Right ventricle myocardium superior (tissue), 1 donor: ENCODE measurements around the gene DPP6. TPM values are rescaled to one million over a fixed set of nuclear protein-coding genes. Genes with fewer than 3 reads are reported as not detected.

Source experiments
- ATAC-seq: fragments of 200-7000 bp; cut with Tn5 transposase; one replicate; pipeline ENCODE4 v1.9.1; 2020; ENCODE audit warnings: mild to moderate bottlenecking; ENCODE audit not compliant: poor library complexity
- DNase-seq: peaks from one replicate; pipeline ENCODE4 v3.0.0-alpha.2; 2020
- intact Hi-C: fragments of 100-400 bp; cut with DNase I; formaldehyde crosslinking; loops from one replicate; pipeline ENCODE4 v1.11.2; 2022
- total RNA-seq: library from RNA; stranded (reverse); fragmentation: NEBNext Ultra II Directional; extraction: Animal tissue kit (Norgen Biotek cat#: 25700); gene quantifications from one replicate; pipeline ENCODE4 v1.2.1, GENCODE V29; 2021
- donor health status: DM: no; HTN: yes; CAD: no; lungs with severe emphysema.

Gene DPP6
- total RNA-seq, 1 donor from 2014 or later: 0.19 TPM

DNA sequence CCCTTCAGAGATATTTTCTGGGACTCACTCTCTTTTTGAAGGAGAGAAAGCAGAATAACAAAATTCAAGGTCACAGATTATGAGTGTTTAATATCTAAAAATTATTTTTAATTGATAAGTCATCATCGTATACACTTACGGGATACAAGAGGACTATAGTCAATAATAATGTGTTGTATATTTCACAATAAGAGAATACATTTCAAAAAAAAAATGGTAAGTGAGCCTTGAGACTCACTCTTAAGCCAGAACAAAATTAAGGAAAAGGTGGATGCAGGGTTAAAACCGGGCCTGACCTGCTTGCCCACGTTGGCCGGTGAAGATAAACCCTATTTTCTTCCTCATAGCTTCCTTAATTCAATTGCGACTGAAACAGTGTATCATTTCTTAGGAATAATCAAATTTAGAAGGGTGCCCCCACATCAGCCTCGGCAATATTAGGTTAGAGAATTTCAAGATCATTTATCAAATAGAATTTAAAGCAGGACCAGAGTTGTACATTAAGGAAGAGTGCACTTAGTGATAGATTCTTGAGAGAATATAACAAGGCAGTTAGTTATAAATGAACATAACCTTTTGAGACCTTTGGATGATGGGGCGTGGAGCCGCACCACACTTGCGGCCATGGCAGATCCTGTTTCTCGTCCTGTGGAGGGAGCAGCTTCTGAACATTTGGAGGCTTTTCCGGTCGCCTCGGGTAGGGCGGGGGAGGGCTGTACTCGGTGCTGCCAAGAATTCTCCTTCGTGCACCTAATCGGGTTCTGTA, 628.9 kb downstream of the DPP6 start:
- ATAC-seq: no peak
- intact Hi-C loops: no loop called here
- DNase-seq: no peak

DNA sequence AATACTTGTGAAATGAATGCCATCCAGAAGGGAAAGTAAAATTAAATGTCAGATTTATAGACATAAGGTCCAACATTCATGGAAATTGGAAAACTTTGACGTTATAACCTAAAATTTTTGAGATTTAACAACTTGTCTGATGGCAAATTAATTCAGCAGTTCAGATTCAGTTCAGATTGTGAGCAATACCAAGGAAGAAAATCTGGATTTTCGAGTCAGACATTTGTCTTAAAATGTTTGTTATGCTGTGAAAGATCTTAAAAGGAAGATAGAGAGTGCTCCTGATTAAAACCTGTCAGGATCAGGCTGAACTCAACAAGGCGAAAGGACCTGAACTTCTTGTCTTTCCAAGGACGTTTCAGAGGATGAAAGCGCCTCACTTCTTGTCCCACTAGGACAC, 629.8 kb downstream of the DPP6 start:
- ATAC-seq: no peak
- no peak for DNase-seq
- intact Hi-C loops: no loop called here

- no peak for DNase-seq
- intact Hi-C loops: no loop called here
- ATAC-seq: no peak
These were observed 632.7 kb downstream of the DPP6 start for GRCh38 chr7:154684666-154685563.

DNA sequence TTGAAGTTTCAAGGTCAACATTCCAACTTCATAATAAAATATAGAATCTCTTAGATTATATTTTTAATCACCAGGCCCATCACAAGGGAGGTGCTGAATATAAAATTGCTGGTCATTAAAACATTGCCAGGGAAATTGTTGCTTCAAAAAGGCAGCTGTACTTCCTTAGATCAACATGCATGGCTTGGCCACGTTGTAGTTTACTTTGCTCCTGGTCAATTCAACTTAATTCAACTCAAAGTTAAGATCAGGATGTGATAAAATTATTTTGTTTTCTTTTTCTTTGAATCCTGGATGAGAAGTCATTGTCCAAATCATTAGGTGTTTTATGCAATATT, 633.3 kb downstream of the DPP6 start:
- no peak for ATAC-seq
- intact Hi-C loops: no loop called here

DNA sequence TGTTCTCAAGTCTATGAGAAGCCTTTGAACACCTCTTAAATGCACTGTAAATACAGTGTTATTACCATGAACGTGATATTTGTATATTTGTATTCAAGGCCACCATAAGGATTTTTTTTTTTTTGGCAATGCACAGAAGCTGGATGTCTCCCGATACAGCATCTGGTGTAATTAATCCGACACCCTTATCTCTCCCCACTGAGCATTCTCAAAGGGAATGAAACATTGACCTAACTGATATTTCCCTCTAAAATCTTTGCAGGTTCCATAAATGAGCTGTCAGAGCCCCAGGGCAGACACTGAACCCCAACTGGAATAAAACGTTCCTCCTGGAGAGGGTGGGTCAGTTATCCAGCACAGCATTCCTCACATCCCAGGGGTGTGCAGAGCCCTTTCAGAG, 634.1 kb downstream of the DPP6 start:
- DNase-seq: no peak
- no peak for ATAC-seq
- intact Hi-C loops: no loop called here

More for the DNA sequence above, 633.3 kb downstream of the DPP6 start:
- no peak for DNase-seq

DNA sequence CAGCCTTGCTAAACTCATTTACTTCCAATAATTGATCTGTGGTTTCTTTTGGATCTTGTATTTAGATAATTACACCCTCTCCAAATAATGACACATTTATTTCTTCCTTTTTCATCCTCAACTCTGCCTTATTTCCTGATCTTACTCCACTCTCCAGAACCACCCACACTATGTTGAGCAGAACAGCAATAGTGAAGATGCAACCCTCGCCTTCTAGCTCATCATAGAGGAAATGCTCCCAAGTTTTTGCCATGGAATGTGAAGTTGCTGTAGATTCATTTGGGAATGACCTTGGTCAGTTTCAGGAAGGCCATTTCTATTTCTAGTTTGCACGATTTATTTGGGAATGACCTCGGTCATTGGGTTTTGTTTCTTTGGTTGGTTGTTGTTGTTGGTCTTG, 636.8 kb downstream of the DPP6 start:
- no peak for ATAC-seq
- DNase-seq: no peak
- intact Hi-C loops: no loop called here

DNA sequence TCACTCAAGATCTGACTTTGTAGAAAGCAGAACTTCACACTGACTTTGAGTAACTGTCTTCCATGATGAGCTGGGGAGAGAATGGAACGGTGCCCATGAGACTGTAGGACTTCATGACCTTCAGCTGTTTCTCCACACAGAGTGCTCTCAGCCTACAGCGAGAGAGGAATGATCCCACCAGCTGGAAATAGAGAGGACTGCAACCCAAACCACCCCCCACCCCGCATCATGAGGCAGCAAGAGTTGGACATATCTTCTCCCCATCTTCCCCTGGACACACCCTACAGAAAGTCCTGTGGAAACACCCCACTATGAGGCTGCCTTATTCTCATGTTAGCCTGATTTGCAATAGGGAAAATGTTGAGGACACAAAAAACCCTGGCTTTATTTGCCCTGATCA, 638.2 kb downstream of the DPP6 start:
- ATAC-seq (no peak), DNase-seq (no peak)
- intact Hi-C loops: no loop called here

DNA sequence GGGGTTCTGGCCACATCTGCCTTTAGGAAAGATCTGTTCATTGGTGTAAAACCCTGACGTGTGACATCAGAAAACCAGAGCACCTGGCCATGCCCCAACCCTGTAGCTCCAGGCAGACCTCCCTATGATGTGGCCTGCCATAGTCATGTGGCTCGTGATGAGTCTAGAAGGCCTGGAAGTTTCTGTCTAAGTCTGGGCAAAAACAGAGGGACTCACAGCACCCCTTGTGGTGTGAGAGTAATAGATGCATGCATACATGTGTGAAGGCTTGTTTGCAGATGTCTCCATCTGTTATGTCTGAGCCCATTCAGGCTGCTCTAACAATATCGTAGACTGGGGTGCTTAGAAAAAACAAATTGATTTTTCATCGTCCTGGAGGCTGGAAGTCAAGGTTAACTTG, 641.5 kb downstream of the DPP6 start:
- no peak for ATAC-seq
- intact Hi-C loops: no loop called here

GRCh38 chr7:154695836-154696235, 643.6 kb downstream of the DPP6 start:
- intact Hi-C loops: no loop called here
- DNase-seq (no peak), ATAC-seq (no peak)

More for the DNA sequence above, 641.5 kb downstream of the DPP6 start:
- DNase-seq: no peak

DNA sequence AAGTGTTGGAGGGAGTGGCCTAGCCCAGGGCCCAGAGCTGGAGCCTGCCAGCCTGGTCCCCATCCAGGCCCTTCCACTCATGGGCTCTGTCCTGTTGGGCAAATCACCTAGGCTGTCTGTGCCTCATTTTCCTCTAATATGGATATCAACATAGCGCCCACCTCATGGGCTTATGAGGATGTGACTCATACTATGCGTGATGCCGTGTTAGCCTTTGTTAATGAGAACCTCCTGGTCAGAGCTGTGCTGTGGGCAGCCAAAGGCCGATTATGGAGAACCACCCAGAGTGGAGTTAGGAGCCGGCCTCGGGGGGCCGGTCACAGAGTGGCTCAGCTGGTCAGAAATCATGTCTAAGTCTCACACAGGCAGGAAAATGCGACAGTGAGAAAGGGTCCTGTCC, 644.4 kb downstream of the DPP6 start:
- intact Hi-C loops: no loop called here
- DNase-seq (no peak), ATAC-seq (no peak)

GRCh38 chr7:154698726-154699291, 646.6 kb downstream of the DPP6 start:
- no peak for DNase-seq
- intact Hi-C loops: no loop called here
- no peak for ATAC-seq

GRCh38 chr7:154699417-154699816, 647.2 kb downstream of the DPP6 start:
- no peak for DNase-seq
- no peak for ATAC-seq
- intact Hi-C loops: no loop called here

- DNase-seq: no peak
- intact Hi-C loops: no loop called here
- ATAC-seq: no peak
These were observed 657.8 kb downstream of the DPP6 start for GRCh38 chr7:154709840-154710520.

DNA sequence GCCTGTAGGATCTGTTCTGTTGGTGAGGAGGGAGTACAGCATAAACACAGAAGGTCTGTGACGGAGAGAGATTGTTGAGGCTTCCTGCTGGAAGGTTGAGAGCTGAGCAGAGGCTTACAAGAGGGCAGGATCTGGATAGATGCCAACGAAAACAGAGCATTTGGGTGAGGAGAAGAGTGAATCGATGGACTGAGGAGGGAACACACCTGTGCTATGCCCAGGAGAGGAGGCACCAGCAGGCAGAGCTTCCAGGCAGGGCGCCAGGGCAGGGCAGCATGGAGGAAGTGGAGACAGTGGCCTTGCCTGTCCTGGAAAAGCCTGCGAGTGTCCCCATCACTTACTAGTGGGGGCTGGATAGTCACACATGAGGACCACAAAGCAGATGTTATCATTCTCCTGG, 667.8 kb downstream of the DPP6 start:
- ATAC-seq (no peak), DNase-seq (no peak)
- intact Hi-C loops: no loop called here

DNA sequence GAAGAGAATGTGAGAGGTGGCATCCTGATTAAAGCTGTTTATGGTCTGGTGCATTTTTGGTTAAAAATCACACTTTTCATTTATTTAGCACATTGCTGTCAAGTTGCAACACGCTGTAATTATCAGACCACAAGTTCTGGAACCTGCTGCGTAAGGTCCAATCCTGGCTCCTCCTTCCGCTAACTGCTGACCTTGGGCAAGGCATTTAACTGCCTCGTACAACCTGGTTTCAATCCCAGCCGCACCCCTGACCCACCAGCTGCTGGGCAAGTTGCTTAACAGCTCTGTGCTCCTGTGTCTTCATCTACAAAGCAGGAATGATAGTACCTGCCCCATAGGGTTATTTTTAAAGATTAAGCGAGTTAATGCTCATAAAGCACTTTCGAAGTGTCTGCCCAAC, 668.9 kb downstream of the DPP6 start:
- ATAC-seq (no peak), DNase-seq (no peak)
- intact Hi-C loops: no loop called here

DNA sequence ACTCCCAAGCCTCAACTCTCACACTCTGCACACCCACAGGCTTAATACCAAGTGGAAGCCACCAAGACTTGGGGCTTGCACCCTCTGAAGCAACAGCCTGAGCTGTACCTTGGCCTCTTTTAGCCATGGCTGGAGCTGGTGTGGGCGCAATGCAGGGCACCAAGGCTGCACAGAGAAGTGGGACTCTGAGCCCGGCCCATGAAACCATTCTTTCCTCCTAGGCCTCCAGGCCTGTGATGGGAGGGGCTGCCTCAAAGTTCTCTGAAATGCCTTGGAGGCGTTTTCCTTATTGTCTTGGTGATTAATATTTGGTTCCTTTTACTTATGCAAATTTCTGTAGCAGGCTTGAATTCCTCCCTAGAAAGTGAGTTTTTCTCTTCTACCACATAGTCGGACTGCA, 674.2 kb downstream of the DPP6 start:
- ATAC-seq (no peak), DNase-seq (no peak)

DNA sequence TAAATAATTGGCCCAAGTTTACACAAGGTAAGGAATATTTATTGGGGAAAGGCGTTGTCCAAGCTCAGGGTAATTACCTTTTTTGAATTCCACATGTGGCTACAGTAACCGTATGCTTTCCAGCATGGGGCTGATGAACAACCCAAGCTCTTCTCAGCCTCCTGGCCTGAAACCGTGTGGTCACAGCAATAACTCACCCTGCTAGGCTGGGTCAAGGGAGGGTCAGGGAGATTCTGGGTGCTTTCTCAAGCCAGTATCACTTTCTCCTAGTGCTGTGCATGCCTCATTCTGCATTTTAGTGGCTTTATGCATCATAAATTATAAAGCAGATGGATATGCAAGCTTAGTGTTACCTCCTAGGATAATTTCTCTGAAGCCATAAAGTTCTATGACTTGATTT, 676.9 kb downstream of the DPP6 start:
- ATAC-seq (no peak), DNase-seq (no peak)
- intact Hi-C loops: no loop called here

More for the DNA sequence above, 674.2 kb downstream of the DPP6 start:
- intact Hi-C loops: no loop called here

- ATAC-seq (no peak), DNase-seq (no peak)
- intact Hi-C loops: no loop called here
These were observed 683.6 kb downstream of the DPP6 start for GRCh38 chr7:154735766-154736165.

DNA sequence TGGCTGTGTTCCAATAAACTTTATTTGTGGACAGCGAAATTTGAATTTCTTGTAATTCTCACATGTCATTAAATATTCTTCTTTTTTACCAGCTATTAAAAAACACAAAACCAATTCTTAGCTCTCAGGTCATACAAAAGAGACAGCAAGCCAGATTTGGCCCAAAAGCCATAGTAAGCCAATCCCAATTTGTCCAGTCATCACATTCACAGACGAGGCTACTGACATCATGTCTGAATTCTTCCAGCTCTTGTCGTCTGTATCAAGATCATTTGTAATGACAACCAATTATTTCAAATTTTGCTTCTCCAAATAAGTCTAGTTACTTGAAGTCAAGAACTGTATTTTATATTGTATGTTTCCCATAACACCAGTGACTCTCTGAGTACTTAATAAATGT, 684.2 kb downstream of the DPP6 start:
- no peak for ATAC-seq
- DNase-seq: no peak
- intact Hi-C loops: no loop called here
